SK-N-DZ (cell line): ENCODE results near the gene ETNK1.

ENCODE experiments used
- DNase-seq: peaks from one replicate; pipeline ENCODE4 v3.0.0-alpha.2; 2015; ENCODE audit warnings: low spot score

Gene ETNK1

DNA sequence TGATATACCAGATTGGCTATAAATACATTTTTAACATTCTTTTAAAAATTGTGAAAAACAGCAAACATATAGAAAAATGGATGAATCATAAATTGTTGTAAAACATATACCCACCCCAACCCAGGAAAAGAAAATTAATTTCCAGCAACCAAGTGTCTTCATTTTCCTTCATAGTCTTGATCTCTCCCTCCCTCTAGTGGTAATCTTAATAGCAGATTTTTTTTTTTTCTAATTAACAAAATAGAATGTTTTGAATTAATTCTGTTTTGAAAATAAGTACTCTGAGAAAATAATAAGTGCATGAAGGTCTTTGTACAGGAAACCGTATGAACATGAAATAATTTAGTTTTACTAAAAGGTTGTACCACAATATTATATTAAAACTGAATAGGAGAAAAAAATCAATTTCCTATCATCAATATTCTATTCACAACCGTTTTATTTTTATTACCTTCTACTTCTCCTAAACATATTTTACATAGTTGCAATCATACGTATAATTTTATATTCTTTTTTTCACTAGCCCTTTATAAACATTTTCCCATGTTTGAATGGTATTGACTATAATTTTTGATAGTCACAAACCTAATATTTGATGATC is 7.0 kb downstream of the ETNK1 start:
- no peak for DNase-seq

DNA sequence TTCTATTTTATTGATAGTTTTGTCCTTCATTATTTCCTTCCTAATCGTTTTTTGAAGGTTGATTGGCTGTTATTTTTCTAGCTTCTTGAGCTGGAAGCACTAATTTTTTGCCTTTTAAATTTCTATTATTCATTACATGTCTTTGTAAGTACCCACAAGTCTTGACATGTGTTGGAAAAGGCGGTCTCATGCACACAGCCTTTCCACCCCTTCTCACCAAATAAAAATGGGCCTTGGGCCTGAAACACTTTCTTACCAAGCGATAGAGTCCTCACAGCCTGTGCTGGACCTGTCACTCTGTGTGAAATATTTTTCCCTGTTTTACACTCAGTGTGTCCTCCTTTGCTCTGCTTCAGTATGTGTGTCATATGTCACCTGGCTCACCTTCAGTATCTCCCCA is 9.9 kb downstream of the ETNK1 start:
- DNase-seq, result no peak

DNA sequence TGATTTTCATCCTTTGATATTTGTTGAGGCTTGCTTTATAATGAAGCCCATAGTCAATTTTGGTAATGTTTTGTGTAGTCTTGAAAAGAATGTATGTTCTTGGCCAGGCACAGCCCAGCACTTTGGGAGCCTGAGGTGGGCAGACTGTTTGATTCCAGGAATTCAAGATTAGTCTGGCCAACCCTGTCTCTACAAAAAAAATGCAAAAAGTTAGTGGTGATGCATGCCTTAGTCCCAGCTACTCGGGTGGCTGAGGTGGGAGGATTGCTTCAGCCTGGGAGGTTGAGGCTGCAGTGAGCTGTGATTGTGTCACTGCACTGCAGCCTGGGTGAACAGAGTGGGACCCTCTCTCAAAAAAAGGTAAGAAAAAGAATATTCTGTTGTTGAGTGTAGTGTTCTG is 10.8 kb downstream of the ETNK1 start:
- no peak for DNase-seq

DNA sequence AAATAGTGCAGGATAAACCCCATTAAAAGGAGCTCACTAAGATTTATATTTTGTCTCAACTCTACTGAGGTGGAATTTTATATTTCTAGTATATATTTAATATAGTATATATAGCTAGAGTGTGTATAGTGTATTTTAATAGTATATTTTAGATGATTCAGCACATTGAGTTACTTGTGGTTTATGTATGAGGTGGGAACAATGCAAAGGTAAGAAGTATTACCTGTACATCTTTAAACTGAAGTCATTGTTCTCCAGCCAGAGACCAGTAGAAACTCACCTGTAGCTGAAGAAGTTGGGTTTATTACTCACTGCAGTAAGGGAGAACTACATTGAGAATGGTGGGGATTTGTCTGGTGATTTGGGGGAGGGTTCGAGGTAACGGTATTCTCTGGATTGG is 15.9 kb downstream of the ETNK1 start:
- DNase-seq, result no peak

DNA sequence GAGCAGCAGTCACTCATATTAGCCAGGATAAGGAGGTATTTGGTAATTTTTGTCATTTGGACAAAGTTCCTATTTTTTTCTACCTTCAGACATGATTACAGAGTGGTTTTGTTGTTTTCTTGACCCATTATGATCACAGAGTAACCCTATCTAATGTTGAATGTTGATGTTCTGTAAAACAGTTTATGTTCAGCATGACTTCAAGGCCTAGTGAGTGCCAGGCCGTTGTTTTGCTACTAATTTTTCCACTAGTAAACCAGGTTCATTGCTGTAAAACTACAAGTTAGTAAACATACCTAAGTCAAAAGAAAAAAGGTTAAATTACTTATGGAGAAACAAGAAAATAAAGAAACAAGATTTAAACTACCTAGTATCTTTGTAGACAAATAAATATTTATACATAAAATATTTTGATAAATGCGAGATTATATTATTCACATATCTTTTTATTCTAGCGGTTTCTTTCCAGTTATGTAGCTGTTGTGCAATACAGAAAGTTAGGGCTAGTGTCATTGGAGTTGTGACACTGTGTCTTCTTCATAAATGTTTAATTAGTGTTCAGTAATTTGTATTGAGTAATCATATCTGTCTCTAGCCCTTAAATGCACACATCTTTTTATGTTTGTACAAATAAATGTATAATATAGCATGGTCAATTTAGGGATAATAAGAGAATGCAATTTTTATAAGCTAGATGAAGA is 16.5 kb downstream of the ETNK1 start:
- no peak for DNase-seq

DNA sequence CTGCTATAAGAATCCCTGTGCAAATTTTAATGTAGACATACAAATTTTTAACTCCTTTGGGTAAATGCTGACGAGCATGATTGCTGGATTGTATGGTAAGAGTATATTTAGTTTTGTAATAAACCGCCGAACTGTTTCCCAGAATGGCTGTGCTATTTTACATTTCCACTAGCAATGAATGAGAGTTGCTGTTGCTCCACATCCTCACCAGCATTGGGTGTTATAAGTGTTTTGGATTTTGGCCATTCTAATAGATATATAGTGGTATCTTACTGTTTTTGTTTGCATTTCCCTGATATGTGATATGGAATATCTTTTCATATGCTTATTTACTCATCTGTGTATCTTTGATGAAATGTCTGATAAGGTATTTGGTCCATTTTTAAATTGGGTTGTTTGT is 23.7 kb downstream of the ETNK1 start:
- DNase-seq, result no peak

DNA sequence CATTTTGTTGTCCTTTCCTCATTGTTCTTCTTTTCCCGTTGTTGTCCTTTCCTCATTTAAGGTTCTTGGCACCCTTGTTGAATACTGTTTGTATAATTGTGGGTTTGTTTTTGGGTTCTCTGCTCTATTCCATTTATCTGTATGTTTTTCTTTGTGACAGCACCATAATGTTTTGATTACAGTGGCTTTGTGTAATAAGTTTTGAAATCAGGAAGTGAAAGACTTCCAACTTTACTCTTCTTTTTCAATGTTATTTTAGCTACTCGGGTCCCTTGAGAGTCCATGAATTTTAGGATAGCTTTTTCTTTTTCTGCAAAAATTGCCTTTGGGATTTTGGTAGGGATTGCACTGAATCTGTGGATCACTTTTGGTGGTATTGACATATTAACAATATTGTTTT is 28.1 kb downstream of the ETNK1 start:
- no peak for DNase-seq

DNA sequence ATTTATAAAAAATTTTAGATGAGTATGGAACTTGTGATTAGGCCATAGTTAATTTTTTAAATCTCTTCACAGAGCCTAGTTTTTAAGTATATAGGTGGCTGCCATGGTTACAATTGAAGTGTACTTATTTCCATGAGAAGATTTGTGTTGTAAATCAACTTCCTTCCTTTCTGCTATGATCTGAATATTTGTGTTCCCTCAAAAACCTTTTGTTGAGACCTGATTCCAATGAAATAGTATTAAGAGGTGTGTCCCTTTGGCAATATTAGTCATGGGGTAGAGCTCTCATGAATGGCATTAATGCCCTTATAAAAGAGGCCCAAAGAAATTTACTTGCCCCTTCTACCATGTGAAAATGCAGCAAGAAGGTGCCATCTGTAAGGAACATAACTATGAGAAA is 28.8 kb downstream of the ETNK1 start:
- no peak for DNase-seq

DNA sequence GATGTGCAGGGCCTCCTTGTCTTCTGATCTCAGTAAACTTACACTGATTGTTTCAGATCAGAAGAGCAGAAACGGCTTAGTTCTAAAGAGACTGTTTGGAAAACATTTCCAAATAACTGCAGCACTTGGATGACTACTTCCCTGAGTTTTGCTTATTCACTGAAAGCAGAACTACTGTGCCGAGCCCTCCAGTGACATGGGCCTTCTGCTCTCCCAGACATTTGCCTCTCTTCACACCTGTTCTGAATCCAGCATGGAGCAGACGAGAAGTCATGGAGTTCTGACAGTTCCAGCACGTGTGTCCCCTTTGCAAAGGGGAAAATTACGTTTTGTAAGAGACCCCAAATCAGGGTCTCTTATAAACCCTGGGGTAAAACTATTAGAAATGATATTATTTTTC is 31.4 kb downstream of the ETNK1 start:
- no peak for DNase-seq

DNA sequence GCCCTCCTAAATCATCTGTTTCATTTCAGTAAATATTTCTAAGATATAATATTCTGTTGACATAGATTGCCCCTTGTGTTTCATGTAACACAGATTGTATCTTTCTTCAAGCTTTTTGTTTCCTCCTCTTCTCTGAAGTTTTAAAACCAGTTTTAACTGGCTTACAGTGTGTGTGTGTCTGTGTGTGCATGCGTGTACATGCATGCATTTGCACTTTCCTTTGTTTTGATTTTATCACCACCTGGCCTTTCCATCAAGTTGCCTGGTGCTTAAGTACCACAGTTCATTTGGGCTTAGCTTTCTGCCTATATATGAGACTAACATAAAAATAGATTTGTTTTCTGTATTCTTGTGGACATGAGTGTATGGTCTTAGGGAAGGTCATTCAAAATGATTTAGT is 31.9 kb downstream of the ETNK1 start:
- no peak for DNase-seq

DNA sequence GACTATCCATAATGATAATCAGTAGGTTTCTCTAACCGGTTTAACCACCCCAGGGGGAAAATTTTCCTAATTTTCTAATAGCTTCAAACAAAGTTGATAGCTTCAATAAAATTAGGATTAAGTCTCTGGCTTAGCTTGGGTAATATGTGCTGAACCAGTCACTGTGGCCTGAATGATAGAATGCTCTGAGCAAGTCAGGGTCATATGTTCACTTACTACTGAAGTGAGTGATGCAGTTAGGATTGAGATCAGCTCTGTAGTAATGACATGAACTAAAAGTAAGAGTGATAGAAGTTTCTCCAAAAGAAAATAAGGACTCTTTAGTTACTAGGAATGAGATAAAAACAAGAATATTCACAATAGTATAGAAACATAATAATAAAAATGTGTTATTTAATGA is 32.6 kb downstream of the ETNK1 start:
- DNase-seq, result no peak

DNA sequence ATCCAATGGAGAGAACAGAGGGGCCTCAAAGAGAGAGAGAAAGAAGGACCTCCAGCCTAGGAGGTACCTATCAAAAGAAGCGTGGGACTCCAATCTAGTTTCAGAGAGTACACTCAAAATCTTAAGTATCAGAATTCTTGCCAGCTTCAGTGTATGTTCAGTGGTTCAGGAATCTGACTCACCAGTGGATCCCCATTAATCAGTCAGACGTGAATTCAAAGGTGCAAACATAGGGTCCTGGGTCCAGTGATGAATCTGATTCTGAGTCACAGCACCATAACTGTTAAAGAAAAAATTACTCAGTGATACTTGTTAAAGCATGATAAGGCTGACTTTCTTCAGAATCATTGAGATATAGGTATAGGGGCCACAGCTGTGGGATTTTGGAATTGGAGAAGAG is 33.2 kb downstream of the ETNK1 start:
- DNase-seq, result no peak

DNA sequence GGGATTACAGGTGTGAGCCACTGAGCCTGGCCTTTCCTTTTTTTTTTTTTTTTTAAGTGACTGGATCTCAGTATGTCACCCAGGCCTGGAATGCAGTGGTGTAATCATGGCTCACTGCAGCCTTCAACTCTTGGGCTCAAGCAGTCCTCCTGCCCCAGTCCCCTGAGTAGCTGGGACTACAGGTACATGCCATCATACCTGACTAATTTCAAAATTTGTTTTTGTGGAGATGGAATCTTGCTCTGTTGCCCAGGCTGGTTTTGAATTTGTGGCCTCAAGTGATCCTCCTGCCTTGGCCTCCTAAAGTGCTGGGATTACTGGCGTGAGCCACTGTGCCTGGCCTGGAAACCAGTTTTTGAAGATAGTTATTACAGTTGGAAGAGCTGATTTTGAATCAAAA is 37.4 kb downstream of the ETNK1 start:
- no peak for DNase-seq

DNA sequence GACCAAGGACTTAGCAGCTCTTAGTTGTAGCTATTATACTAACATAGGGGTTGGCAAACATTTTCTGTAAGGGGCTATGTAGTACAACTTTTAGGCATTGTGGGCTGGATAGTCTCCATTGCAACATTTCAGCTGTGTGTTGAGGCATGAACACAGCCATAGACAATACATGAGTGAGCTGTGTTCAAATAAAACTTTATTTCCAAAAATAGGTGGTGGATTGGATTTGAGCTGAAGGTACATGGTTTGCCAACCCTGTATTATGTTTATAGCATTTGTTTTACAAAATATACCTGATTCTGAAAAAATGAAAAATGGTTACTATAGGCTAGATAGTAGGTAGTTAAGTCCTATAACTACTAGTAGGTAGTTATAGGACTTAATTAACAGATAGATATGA is 40.5 kb downstream of the ETNK1 start:
- no peak for DNase-seq

DNA sequence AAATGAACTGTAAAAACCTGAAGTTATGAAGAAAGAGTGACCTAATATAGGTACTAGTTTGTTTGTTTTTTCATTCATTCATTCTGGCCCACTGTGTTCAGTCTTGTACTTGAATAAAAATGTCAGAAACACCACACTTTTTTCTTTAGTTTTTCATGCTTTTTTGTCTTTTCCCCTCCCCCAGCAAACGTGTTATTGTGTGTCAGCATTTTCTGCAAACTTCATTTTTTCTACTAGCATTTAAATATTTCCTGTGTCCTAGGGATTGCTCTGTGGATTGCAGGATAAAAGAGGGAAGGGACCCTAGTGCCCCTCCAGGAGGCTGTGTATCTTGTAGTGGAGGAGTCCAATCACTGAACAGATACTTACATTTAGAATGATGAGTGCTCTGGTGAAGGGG is 42.2 kb downstream of the ETNK1 start:
- DNase-seq, result no peak

DNA sequence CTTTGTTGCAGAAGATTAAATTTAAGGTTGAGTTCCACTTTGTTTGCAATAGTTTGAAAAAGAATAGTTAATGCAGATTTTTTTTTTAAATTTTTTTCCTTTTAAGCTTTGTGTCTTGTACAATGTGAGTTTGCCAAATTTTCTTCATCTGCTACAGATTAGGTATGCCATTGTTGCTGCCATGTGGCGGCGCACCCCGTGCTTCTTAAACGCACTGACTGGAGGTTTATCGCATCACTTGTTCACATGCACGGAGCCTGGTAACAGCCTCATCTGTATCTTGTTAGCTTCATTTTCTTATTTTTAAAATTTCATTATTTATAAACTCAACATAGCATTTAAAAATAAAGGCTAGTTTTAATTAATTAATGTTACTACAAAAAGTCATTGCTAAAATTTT is 43.5 kb downstream of the ETNK1 start:
- DNase-seq, result no peak

DNA sequence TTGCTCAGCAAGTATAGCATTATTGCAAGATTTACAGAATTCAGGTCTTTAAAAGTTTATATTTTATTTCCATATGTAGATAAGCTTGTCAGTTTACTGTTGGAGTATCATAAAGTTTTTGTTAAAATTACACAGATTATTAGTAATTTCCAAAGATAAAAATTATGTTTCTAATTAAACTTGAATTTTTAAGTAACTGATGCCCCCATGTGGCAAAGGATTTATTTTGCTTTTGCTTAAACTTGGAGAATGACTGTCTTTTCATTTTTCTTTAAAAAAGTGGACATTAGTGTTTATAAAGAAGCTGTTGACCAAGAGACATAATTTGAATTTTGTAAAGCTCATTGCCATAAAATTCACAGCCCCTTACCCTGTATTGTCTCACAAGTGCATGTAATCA is 45.8 kb downstream of the ETNK1 start:
- no peak for DNase-seq

DNA sequence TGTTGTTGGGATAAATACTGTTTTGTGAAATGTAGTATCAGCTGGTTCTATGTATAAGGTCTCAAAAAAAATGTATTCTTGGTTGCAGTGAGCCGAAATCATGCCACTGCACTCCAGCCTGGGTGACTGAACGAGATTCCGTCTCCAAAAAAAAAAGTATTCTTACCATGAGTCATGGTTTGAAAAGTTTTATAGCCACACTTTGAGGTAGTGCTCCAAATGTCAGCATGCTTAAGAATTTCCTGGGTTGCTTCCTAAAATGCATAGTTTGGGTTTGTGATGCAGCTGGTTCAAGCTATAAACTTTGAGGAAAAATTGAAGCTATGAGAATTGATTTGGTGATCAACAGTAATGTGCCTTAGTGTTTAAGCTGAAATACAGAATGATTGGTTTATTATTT is 48.0 kb downstream of the ETNK1 start:
- no peak for DNase-seq

DNA sequence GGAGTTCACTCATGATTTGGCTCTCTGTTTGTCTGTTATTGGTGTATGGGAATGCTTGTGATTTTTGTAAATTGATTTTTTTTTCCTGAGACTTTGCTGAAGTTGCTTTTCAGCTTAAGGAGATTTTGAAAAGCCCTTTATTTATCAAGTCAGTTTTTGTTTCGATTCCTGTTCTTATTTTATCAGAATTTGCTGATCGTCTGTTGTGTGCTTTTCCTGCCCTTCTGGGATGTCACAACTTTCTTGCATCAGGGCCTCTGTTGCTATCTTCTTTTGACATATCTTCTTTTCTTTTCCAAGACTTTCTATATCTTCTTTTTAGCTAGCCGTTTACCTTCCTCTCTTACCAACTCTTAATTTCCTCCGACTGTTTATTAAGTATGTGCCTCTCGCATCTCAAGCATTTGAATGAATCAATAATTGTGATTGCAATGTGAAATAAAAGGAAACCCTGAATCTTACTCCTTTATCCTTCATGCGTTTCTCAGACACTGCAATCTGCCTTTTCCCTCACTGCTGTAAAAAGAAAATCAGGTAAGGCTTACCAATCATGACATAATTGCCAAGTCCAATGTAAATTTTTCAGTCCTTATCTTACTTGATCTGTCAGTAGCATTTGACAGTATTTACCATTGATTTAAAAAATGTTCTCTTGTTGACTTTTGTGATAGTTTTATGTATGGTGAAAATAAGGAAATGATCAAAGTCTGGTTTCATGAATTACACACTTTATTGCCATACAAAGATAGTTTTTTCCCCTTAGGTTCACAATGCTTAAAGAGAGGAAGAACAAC is 53.0 kb downstream of the ETNK1 start:
- DNase-seq, result no peak

DNA sequence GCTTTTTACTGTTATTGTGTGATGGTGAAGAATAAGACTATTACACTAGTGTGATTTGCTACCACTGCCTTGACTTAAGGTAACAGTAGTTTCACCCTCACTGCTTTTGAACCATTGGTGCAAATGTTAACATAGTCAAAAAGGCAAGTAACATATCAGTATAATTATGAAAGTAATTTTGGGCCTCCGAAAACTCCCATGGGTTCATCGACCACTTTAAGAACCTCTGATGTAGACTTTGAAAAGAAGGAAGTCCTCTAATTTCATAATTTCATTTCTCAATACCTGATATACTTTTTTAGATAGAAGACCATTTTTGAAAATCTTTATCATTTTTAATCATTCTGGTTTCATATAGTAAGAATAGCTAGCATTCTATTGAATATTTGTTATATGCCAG is 57.7 kb downstream of the ETNK1 start:
- no peak for DNase-seq

DNA sequence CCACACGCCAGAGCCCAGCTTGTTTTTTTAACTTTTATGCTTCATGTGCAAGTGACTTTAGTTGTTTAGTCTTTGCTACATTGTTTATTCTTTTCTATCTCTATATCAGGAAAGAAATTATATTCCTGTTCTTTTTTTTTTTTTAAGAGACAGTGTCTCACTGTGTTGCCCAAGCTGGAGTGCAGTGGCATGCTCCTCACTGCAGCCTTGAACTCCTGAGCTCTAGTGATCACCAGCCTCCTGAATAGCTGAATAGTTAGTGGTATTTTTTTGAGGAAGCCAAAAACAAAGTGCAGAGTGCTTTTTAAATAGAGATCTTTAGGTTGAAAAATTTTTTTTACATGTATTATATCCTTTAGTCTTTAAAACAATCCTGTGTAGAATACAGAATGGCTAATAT is 58.2 kb downstream of the ETNK1 start:
- DNase-seq, result no peak

DNA sequence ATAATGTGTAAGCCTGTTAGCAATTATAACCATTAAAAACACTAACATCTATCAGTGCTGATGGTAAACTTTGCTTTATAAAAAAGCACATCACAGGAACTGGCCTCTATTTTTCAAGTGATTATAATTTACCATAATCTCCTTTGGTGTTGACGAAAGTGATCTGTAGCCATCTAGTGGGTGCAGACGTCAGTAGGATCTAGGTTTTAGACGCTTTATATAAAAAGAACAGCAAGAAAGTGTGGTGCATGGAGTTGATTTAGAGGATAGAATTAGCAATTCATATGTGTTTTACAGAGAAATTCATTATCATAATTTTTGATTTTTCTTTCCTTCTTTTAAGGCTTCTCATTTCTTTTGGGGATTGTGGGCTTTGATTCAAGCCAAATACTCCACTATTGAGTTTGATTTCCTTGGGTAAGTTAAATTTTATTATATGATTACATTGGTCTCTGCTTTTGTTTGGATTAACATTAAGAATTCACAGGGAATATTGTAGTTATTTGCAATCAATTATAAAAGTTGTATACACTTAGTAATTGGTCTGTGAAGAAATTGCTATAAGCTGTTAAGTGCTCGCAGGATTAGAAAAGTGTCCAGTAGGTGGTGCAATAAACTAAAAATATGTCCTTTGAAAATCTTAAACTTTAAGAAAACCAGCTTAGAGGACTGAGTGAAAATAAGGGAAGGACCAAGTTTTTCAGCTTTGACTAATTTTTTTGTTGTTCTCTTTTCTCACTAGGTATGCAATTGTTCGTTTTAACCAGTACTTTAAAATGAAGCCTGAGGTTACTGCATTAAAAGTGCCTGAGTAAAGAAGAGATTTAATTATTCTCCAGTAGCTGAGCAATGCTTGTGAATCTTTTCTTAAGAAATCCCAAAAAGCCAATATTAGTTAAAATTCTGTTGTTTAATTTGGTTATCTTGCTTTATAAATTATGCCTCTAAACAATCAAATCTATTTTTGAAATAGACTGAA is 59.5 kb downstream of the ETNK1 start:
- peak; percentile 44 for DNase-seq
